GM08714 (cell line): ENCODE results near the gene HOXB5.

ENCODE experiments used
- H3K4me3 ChIP-seq: fragments of 200-500 bp; sonication (Bioruptor generic); 2 replicates; pipeline ENCODE4 v1.5.1; 2014; ENCODE audit warnings: mild to moderate bottlenecking, low read length, inconsistent platforms
- ZNF274 ChIP-seq: IDR thresholded peaks from 2 replicates; pipeline ENCODE4 v1.6.1; 2012; ENCODE audit warnings: mild to moderate bottlenecking, low read depth, low read length

HOXB5 gene

DNA sequence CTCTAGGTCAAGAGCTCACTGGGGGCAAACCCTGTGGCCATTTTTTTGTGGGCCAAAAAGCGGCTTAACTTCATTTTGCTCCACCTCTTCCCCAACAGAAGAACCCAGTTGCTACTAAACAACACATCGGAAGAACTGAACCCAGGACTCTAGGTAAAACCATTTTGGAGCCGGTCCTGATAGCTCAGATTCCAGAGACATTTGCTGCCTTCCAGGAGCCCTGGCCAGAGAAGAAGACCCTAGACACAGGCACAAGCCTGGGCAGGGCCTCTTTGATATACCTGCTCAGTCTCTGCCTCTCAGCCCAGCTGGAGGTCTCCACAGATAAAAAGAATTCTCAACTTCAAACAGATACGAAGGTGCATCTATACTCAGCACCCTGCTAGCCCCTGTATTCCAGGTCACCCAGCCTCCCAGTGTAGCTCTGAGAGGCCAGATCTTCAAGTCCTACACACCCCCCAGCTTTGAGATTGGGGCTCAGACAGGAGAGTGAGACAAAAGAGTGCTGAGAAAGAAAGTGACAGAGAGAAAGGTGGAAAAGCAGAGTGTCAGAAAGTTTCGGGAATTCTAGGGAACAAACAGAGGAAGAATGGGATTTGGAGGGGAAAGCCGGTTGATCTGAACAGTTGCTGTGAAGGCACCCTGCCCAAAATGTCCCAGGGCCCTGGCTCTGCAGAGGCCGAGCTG, 39.1 kb upstream of the HOXB5 start:
- no peak for TF ChIP-seq ZNF274
- H3K4me3 ChIP-seq, result no peak overlapping the region

DNA sequence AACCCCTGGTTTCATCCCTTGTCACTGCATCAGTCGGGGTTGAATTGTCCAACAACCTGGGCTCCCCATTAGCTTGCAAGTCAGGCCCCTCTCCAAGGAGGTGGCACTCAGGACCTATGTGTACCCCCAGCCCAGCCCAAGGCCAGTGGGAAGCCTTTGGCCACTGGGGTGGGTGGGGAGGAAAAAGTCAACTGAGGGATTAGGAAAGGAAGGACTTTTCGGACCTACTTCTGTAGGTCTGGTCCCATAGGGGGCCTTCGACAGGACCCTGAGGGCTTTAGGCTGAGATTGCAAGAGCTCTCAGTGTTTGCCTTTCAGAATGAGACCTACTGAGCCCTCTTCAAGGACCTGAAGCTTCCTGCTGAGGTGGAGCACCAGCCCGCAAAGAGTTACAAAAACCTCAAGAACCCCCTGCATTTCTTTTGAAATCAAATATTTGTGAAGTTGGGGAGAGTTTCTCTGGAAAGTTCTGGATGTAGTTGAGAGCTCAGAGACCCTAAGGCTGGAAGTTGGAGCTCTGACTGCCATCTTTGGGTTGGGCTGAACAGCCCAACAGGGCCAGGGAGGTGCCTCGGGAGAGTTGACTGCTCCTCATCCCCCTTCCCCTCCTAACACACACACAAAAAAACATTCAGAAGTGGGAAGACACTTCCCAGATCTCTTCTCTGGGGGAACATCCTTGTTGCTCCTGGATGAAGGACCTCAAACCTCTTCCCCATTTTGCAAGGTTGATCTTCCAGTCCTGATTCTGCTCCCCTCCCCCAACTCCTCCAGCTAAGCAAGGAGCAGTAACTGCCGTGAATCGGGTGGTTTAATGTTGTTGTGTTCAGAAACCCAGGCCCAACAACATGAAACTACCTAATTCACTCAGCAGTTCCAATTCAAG, 38.4 kb upstream of the HOXB5 start:
- H3K4me3 ChIP-seq, result no peak overlapping the region
- TF ChIP-seq ZNF274, result no peak

DNA sequence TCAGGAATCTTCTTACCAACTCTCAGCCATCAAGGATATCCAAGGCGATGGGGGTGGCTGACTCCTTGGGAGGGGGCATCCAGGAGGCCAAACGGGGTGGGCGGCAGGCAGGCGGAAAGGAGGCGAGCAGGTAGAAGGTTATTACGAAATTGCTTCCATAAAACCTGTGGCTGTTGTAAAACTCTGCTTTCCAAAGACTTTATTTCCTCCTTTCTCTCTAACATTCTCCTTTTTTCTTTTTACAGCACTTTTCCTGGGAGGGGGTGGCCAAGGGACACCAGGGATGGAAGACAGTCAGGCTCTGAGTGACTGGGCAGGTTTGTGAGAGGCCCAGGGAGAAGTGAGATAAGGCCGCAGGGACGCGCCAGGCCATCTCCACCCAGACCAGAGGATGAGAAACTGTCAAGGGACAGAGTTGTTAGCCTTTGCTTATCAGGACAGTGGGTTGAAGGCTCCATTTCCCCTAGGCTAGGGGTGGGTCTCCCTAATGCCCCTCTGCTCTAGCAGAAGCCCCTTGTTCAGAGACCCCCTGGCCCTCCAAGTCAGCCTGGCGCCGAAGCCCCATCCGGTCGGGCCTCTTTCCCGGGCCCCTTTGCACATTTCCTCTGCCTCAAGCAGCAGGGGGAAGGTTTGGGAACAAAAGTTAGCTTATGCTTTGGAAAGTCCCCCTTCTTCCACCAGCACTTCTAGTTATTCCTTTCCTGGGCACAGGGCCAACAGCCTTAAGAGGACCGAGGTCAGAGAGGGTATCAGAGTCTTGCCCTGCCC, 37.5 kb upstream of the HOXB5 start:
- no peak for TF ChIP-seq ZNF274
- H3K4me3 ChIP-seq, result no peak overlapping the region

DNA sequence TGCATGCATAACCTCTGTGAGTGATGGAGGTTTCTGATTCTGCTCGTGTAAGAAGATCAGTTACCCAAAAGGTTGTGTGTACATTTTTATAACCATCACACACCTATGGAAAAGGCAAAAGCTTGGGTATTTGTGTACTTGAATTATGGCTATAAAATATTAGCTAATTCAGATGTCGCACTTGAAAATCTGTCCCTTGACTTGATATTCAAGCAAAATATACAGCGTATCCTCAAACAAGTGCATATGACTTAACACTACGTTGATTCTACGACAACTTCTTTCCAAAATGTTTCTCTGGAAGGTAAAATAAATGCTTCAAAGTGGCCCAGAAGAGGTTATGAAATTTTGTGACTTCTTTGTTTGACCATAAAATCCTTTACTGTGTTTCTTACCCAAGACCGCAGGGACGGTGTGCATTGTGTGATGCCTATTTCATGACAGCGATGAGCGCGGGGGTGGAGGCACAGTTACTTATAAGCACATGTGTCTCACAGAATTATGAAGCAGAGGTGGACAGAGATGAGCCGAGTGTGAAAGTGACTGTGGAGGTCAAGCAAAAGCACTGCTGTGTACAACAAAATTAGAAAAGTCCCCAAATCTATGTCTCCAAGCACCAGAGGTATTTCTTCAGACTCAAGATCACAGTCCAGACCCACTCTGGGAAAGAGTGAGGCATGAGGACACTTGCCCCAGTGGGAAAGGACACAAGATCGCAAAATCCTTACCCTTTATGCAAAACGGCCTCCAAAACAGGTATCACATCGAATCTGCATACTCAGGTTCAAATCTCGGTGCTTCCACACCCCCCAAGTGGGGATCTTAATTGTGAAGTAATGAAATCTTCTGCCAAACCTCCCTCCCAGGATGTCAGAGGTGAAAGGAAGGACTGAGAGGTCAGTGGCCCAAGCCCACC, 36.7 kb upstream of the HOXB5 start:
- no peak for TF ChIP-seq ZNF274
- no peak overlapping the region for H3K4me3 ChIP-seq

DNA sequence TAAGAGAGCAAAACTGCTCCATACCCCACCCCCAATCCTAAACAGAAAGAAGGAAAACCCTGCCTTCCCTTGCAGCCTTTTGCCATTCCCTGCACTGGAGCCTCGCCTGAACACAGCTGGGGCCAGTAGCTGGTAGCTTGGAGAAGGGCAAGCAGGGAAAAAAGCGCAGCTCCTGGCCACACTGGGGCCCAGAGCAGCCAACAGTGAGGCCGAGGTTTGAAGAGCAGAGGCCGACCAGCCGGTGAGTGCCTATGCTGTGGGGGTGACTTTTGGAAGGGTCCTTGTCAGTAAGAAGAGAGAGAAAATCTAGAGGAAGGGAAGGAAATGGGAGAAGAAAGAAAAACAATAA, 35.8 kb upstream of the HOXB5 start:
- H3K4me3 ChIP-seq, result no peak overlapping the region
- no peak for TF ChIP-seq ZNF274

DNA sequence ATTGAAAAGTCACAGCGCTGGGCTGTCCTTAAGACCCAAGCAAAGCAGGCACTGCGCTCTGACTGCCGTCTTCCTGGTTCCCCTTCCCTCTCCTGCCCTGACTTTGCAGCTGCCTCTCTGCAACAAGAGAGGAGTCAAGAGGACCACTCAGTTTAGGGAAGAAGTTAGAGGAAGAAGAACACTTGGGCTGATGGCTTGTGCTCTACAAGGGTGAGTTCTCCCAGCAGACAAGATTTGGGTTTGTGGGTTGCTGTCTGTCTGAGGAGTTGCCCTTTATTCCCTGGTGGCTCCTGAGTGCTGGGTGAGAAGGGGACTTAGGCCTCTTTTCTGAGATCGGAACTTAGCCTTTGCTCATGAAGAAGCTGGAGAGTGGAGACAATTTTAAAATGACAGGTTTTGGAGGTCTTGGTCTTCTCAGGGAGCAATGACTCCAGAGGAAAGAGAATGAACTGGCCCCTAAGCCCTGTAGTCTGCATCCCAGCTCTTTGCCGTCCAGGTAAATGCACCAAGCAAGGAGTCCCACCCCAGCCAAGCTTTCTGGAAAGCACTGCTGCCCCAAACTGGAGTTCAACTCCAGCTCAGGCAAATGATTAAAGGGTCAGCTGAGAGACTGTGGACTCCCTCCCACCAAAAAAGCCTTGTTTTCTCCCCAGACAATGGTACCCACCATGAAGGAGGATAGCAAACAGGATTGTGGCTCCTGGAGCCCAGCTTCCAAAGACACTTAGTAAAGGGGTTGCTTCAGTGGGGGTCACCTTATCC, 35.3 kb upstream of the HOXB5 start:
- no peak overlapping the region for H3K4me3 ChIP-seq
- no peak for TF ChIP-seq ZNF274

DNA sequence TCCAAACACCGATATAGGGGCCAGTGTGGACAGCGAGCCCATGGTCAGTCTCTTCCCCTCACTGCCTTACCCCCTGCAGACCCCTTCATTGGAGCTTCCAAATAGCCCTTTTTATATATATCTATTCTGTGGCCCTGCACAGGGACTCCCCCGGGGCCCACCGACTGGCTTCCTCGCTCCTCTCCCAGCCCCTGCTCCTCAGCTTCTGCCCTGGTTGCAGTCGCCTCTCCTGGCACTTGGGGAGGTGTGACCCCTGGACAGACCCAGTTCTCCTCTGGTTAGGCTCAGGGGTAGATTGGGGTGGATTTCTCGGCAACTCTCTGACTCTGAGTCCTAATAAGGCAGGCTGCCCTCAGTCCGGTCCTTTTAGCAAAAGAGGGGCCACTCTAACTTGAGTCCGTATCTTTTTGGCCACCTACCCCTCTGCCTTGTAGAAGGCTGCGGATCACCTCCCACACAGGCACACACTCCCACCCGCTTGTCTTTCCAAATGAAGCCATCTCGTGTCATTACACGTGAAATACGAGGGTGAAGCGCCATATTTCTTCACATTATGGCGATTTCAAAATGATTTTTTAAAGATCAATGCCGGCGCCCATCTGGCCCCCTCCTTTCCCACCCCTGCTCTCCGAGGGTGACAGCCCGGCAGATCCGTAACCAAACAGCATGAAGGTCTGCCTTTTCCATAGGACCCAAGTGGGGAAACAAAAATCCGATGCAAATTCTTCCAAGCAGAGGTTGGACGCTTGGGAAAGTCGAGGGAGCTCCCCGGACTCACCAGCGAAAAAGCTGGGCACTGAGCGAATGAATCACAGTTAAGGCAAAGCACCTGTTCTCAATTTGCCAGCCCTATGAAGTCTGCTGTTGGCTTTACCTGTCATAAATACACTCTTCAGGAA, 34.3 kb upstream of the HOXB5 start:
- H3K4me3 ChIP-seq, result no peak overlapping the region
- no peak for TF ChIP-seq ZNF274

DNA sequence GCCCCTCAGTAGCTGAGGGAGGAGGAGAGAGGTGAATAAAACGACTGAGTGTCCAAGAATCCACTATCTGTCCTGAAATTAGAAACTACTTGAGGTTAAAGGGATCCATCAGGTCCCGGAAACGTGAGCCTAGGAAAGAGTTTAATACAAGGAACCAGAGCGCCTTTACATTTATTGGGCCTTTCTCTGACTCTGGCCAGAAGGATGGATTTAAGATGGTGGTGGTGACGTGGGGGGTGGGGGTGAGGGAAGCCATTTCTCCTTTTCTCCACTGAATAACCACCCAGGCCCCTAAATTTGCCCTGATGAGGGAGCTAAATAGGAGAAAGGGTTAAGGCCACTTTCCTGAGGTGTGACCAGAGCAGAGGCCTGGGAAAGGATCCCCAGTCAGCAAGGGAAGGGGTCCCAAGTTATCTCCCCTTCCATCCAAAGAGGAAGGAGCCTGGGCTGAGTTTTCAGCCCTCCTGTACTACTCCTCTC, 33.6 kb upstream of the HOXB5 start:
- no peak overlapping the region for H3K4me3 ChIP-seq
- no peak for TF ChIP-seq ZNF274

DNA sequence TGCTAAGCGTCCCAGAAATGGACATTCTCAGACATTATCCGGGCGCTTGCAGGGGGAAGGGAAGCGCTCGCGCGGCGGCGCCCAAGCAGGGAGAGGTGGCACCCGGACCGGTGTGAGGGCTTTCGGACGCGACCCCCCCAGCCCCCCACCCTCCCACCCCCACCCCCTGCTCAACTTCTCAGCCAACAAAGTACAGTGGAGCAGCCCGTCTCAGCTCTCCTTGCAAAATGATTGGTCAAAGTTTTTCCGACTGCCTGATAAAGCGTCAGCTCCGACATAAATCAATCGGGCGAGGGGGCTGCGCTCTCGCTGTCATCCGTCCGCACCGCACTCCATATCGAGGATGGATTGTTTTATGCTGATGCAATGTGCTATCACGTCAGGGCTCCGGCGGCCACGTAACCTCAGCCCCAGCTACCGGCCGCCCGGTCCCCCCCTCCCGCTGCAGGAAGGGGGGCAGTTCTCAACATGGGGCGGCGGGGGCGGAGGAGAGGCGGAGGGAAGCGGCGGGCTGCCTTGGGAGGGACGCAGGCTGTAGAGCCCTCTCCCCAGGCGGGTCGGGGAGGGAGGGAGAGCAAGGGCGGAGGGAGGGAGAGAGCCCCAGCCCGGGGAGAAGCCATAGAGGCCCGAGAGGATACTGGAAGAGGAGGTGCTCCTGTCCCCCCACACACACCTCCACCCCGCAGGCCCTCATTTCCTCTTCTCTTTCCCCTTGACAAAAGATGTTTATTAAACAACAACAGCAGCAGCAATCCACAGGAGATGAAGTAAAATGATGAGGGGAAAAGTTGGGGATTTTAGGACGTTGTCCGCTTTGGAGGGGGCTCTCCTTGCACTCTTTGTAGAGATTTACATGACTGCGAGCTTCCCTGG, 32.9 kb upstream of the HOXB5 start, which contains the start of gene HOXB9:
TSS of gene HOXB9 (minus strand) at position 114 of the 873 bp plus-strand sequence. CDS start at position 25, 89 bp downstream.
- no peak for TF ChIP-seq ZNF274
- H3K4me3 ChIP-seq, result peak within 1 kb of the TSS; percentile 54

DNA sequence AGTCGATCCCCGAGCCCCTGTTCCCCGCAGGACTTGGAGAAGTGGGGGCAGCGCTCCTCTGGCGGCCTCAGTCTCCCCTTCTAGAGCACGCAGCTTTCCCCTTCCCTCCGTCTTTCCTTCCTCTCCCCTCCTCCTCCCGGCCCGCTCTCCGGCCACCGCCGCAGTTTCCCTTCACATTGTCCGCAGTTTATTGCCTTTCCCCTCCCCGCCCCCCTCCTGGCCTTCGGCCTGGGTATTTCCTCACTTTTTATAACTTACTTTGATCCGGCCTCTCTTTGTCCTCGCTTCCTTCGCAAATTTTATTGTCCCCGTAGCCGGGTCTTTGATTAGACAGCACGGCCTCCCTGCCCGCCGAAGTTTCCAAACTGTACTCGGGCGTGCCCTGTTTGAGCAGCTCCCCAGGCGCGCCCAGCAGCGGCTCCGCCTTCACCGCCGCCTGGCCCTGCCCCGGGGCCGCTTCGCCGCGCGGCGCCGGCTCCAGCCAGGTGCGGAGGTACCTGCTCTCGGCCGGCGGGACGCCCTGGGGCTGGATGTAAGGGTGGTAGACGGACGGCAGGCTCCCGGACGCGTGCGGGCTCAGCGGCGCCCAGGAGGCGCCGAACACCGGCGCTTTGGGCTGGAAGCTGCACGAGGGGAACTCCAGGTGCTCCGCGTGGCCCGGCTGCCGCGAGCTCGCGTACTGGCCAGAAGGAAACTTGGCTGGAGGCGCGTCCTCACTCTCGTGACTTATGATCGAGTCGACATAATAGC, 32.1 kb upstream of the HOXB5 start:
- no peak for TF ChIP-seq ZNF274
- H3K4me3 ChIP-seq, result peak overlapping the region; percentile 54
